ENCODE results near the gene MAGI2. TPM values are rescaled to one million over a fixed set of nuclear protein-coding genes. Genes with fewer than 3 reads are reported as not detected.

MAGI2 gene
- total RNA-seq, 1 experiment from 2014 or later, result 0.22 TPM

- TF ChIP-seq REST (IDR thresholded peaks at IDR 0.05; ENCODE audit: low read depth) (no peak), EGR1 (IDR thresholded peaks at IDR 0.05; ENCODE audit: low read depth) (no peak), SP1 (IDR thresholded peaks at IDR 0.05; ENCODE audit: low read depth) (no peak), TCF7L2 (IDR thresholded peaks at IDR 0.05; ENCODE audit: borderline replicate concordance, extremely low read depth, insufficient read depth, insufficient read length) (no peak), POLR2A (IDR thresholded peaks at IDR 0.05; ENCODE audit: borderline replicate concordance, extremely low read depth, insufficient read depth, insufficient read length) (no peak), EZH2 (IDR thresholded peaks at IDR 0.05) (no peak)
Observed at GRCh38 chr7:78127009-78127408, 1326.5 kb downstream of the MAGI2 start (continued).

- TF ChIP-seq ZBTB33 (IDR thresholded peaks at IDR 0.05; ENCODE audit: extremely low read depth, insufficient replicate concordance, low read length) (no peak), RAD21 (IDR thresholded peaks at IDR 0.05; ENCODE audit: low read depth) (no peak), MAX (IDR thresholded peaks at IDR 0.05) (no peak), ZNF274 (IDR thresholded peaks at IDR 0.05; ENCODE audit: low read depth, low read length) (no peak), CBX3 (IDR thresholded peaks at IDR 0.05; ENCODE audit: low read depth) (no peak), TCF7L2 (IDR thresholded peaks at IDR 0.05; ENCODE audit: borderline replicate concordance, extremely low read depth, insufficient read depth, insufficient read length) (no peak), ELF1 (IDR thresholded peaks at IDR 0.05; ENCODE audit: borderline replicate concordance, low read depth) (no peak), CEBPB (IDR thresholded peaks at IDR 0.05; ENCODE audit: low read depth) (no peak), POLR2A (IDR thresholded peaks at IDR 0.05; ENCODE audit: borderline replicate concordance, extremely low read depth, insufficient read depth, insufficient read length) (no peak), YY1 (IDR thresholded peaks at IDR 0.05; ENCODE audit: extremely low read depth, insufficient replicate concordance, low read depth, low read length) (no peak), SP1 (IDR thresholded peaks at IDR 0.05; ENCODE audit: low read depth) (no peak)
- Histone ChIP-seq H3K9ac (ENCODE audit: low read length) (no peak overlapping the region), H3K4me1 (ENCODE audit: control insufficient read depth in 1 of 2, insufficient read depth in 2 of 2, low read length in 2 of 2) (no peaks in the 10 kb centered on the region), H2AFZ (ENCODE audit: low read depth, low read length, poor library complexity, severe bottlenecking) (no peak overlapping the region), H3K4me2 (ENCODE audit: low read length) (no peak overlapping the region), H3K27me3 (ENCODE audit: insufficient read depth, low read length) (peaks cover 47% of the 10 kb centered on the region), H3K9me2 (ENCODE audit: insufficient read depth) (no peaks in the 10 kb centered on the region), H3K9me3 (ENCODE audit: control insufficient read depth in 1 of 2, insufficient read depth in 1 of 2, low read depth in 1 of 2, low read length in 2 of 2) (no peaks in the 10 kb centered on the region), H4K20me1 (ENCODE audit: insufficient read depth) (no peaks in the 10 kb centered on the region), H3K4me3 (replicated peaks in 1 of 2; ENCODE audit: low read depth in 1 of 2, low read length in 2 of 2) (no peak overlapping the region), H3K36me3 (ENCODE audit: control insufficient read depth in 1 of 2, insufficient read depth in 2 of 2, low read length in 2 of 2) (no peaks in the 10 kb centered on the region), H3K27ac (ENCODE audit: low read depth, low read length) (no peak overlapping the region), H3K79me2 (ENCODE audit: insufficient read depth, low read length) (no peaks in the 10 kb centered on the region)
- CTCF ChIA-PET, result no interaction called here
- intact Hi-C loops (cut with micrococcal nuclease), result no loop called here
- POLR2A ChIA-PET, result no interaction called here
- RAD21 ChIA-PET (ENCODE audit: low non-redundant PET in 1 of 2, low total read pairs in 2 of 2, uncharacterized antibody in 2 of 2, unreplicated experiment in 2 of 2), result no interaction called here
- DNase-seq (ENCODE audit: low read depth, low spot score) (no peak), ATAC-seq (no peak)
- BruUV-seq (replicated peaks), result no TSS peak
Observed at GRCh38 chr7:78125884-78126283, 1327.6 kb downstream of the MAGI2 start.
